PC-9 (cell line): ENCODE measurements around the gene ZFAND6. TPM values are rescaled to one million over a fixed set of nuclear protein-coding genes. Genes with fewer than 3 reads are reported as not detected.

ENCODE experiments used
- BruUV-seq: library from RNA; stranded (reverse); fragments of 400-500 nt; replicated peaks from 2 replicates; lab custom pipeline; 2021; lab: Mats Ljungman, UMichigan
- CTCF ChIA-PET: fragments of 300-600 bp; sonication (Branson Sonifier 250); formaldehyde crosslinking; loops from one replicate; lab custom pipeline; 2022; ENCODE audit warnings: antibody characterized with exemption; lab: Charles Lee
- POLR2A ChIA-PET: fragments of 300-600 bp; sonication (Branson Sonifier 250); formaldehyde crosslinking; loops from one replicate; lab custom pipeline; 2022; ENCODE audit warnings: antibody characterized with exemption; ENCODE audit not compliant: unreplicated experiment; lab: Charles Lee
- DNase-seq, 2 experiments: peaks; one replicate each; pipeline versions ENCODE4 v3.0.0 to v3.0.0-alpha.2; 2015 to 2022; ENCODE audit warnings: mixed read lengths in 1 of 2
- H2AFZ ChIP-seq: fragments of 200-600 bp; sonication (generic); 2 replicates; pipeline ENCODE4 v1.8.1; 2017; ENCODE audit warnings: antibody characterized with exemption
- H3F3A ChIP-seq: fragments of 200-600 bp; sonication (generic); 2 replicates; pipeline ENCODE4 v1.8.1; 2017; ENCODE audit warnings: antibody characterized with exemption, mild to moderate bottlenecking, low read depth; ENCODE audit not compliant: insufficient read depth
- H3K27ac ChIP-seq: fragments of 200-600 bp; sonication (generic); 2 replicates; pipeline ENCODE4 v1.6.1; 2016; ENCODE audit warnings: mixed run types
- H3K27me3 ChIP-seq: fragments of 200-600 bp; sonication (generic); 2 replicates; pipeline ENCODE4 v1.6.1; 2016; ENCODE audit warnings: low read depth, mixed run types; ENCODE audit not compliant: insufficient read depth
- H3K36me3 ChIP-seq: fragments of 200-600 bp; sonication (generic); 2 replicates; pipeline ENCODE4 v1.6.1; 2016; ENCODE audit warnings: low read depth, mixed run types
- H3K4me1 ChIP-seq: fragments of 200-600 bp; sonication (generic); replicated peaks from 2 replicates; pipeline ENCODE4 v1.6.1; 2016; ENCODE audit warnings: mixed run types; ENCODE audit not compliant: insufficient read depth
- H3K4me2 ChIP-seq: fragments of 200-600 bp; sonication (generic); 2 replicates; pipeline ENCODE4 v1.6.1; 2017; ENCODE audit warnings: mixed run types
- H3K4me3 ChIP-seq: fragments of 200-600 bp; sonication (generic); 2 replicates; pipeline ENCODE4 v1.6.1; 2016; ENCODE audit warnings: mixed run types
- H3K79me2 ChIP-seq: fragments of 200-600 bp; sonication (generic); 2 replicates; pipeline ENCODE4 v1.6.1; 2017; ENCODE audit warnings: low read depth, mixed run types
- H3K9me2 ChIP-seq: fragments of 200-600 bp; sonication (generic); 2 replicates; pipeline ENCODE4 v1.8.1; 2017; ENCODE audit warnings: mild to moderate bottlenecking; ENCODE audit not compliant: insufficient read depth
- H3K9me3 ChIP-seq: fragments of 200-600 bp; sonication (generic); 2 replicates; pipeline ENCODE4 v1.8.1; 2016; ENCODE audit warnings: low read depth; ENCODE audit not compliant: insufficient read depth
- H4K20me1 ChIP-seq: fragments of 200-600 bp; sonication (generic); 2 replicates; pipeline ENCODE4 v1.8.1; 2017; ENCODE audit not compliant: insufficient read depth
- CTCF ChIP-seq: fragments of 200-600 bp; sonication (generic); conservative IDR thresholded peaks from 2 replicates; pipeline ENCODE4 v1.6.1; 2017; ENCODE audit warnings: mixed run types, antibody characterized with exemption, mild to moderate bottlenecking, moderate library complexity
- EZH2 ChIP-seq: fragments of 200-600 bp; sonication (generic); IDR thresholded peaks from 2 replicates; pipeline ENCODE4 v1.8.0; 2017; ENCODE audit warnings: antibody characterized with exemption, low read depth
- intact Hi-C: fragments of 100-400 bp; cut with micrococcal nuclease; formaldehyde crosslinking; loops from one replicate; pipeline ENCODE4 v1.10.0; 2022; ENCODE audit not compliant: unreplicated experiment
- total RNA-seq: library from RNA; stranded (reverse); gene quantifications from 2 replicates; pipeline ENCODE4 v1.2.3, GENCODE V29; 2021

Gene ZFAND6
- total RNA-seq, 1 experiment from 2014 or later: 68.3 TPM

GRCh38 chr15:80076321-80077318 lies 17.1 kb downstream of the ZFAND6 start:
- BruUV-seq: no TSS peak
- no peak overlapping the region for H2AFZ ChIP-seq
- ChIA-PET POLR2A (interaction anchor here (0.7 kb wide), 2 partner anchors 16 to 191 kb away, joined by 4 to 7 read pairs; no protein-coding TSS in a partner anchor), CTCF (no interaction called here)
- no peak overlapping the region for H3K27ac ChIP-seq
- no peaks in the 10 kb centered on the region for H3K9me2 ChIP-seq
- H3K4me2 ChIP-seq: no peak overlapping the region
- H3K4me1 ChIP-seq: peaks cover 18% of the 10 kb centered on the region
- no peak overlapping the region for H3K4me3 ChIP-seq
- H3K79me2 ChIP-seq: peaks cover 98% of the 10 kb centered on the region
- intact Hi-C loops: loop anchor here (1.0 kb wide), 1 partner anchor 11 kb away; no protein-coding TSS in a partner anchor
- no peaks in the 10 kb centered on the region for H3K9me3 ChIP-seq
- TF ChIP-seq EZH2 (no peak), CTCF (no peak)
- H3K36me3 ChIP-seq: 0 out of 2 replicates have a peak, but pooled peaks cover 4% of the 10 kb centered on the region
- peaks cover 70% of the 10 kb centered on the region for H4K20me1 ChIP-seq
- H3K27me3 ChIP-seq: no peaks in the 10 kb centered on the region
- H3F3A ChIP-seq: peaks cover 11% of the 10 kb centered on the region
- DNase-seq: no peak

GRCh38 chr15:80081390-80081789 lies 21.9 kb downstream of the ZFAND6 start:
- Histone ChIP-seq H3K27ac (no peak overlapping the region), H2AFZ (no peak overlapping the region), H3K27me3 (no peaks in the 10 kb centered on the region), H3K4me1 (no peaks in the 10 kb centered on the region), H4K20me1 (peaks cover 57% of the 10 kb centered on the region), H3K4me2 (no peak overlapping the region), H3F3A (0 out of 2 replicates have a peak, but pooled peaks cover 3% of the 10 kb centered on the region), H3K9me3 (no peaks in the 10 kb centered on the region), H3K9me2 (no peaks in the 10 kb centered on the region), H3K36me3 (0 out of 2 replicates have a peak, but pooled peaks cover 7% of the 10 kb centered on the region), H3K4me3 (no peak overlapping the region), H3K79me2 (peaks cover 95% of the 10 kb centered on the region)
- no peak for DNase-seq
- BruUV-seq: no TSS peak
- ChIA-PET POLR2A (no interaction called here), CTCF (no interaction called here)
- TF ChIP-seq CTCF: no peak
- intact Hi-C loops: no loop called here

- Histone ChIP-seq H4K20me1 (peaks cover 54% of the 10 kb centered on the region), H3K79me2 (peaks cover 93% of the 10 kb centered on the region), H2AFZ (no peak overlapping the region), H3K27me3 (no peaks in the 10 kb centered on the region), H3F3A (peaks cover 7% of the 10 kb centered on the region; the same call in 1 of the 2 replicates), H3K4me1 (no peaks in the 10 kb centered on the region), H3K27ac (no peak overlapping the region), H3K9me2 (no peaks in the 10 kb centered on the region), H3K36me3 (0 out of 2 replicates have a peak, but pooled peaks cover 4% of the 10 kb centered on the region), H3K4me3 (no peak overlapping the region), H3K9me3 (no peaks in the 10 kb centered on the region), H3K4me2 (no peak overlapping the region)
- intact Hi-C loops: loop anchor here (1.0 kb wide), 1 partner anchor 10 kb away; no protein-coding TSS in a partner anchor
- no peak for TF ChIP-seq EZH2
- CTCF ChIA-PET: no interaction called here
- BruUV-seq: no TSS peak
- DNase-seq: no peak
- POLR2A ChIA-PET: no interaction called here
Measured at GRCh38 chr15:80087104-80087503, 27.6 kb downstream of the ZFAND6 start.
